Left renal pelvis (tissue), 4 donors: Measurements from ENCODE around the gene TPO. TPM values are rescaled to one million over a fixed set of nuclear protein-coding genes. Genes with fewer than 3 reads are reported as not detected.

Experiments
- DNase-seq, 4 donors: peaks; one replicate each; pipeline ENCODE4 v3.0.0-alpha.2; 2013; ENCODE audit warnings: low read depth in 4 of 4, low spot score in 3 of 4
- polyA plus RNA-seq, 4 donors: library from polyadenylated mRNA; unstranded; fragments of 120-200 nt; gene quantifications; one replicate each; pipeline ENCODE4 v1.2.1, GENCODE V29; 2013; ENCODE audit not compliant: insufficient read length in 4 of 4

The TPO gene
- polyA plus RNA-seq, 4 donors = 0.10 to 0.17 TPM; not detected in 2

DNA sequence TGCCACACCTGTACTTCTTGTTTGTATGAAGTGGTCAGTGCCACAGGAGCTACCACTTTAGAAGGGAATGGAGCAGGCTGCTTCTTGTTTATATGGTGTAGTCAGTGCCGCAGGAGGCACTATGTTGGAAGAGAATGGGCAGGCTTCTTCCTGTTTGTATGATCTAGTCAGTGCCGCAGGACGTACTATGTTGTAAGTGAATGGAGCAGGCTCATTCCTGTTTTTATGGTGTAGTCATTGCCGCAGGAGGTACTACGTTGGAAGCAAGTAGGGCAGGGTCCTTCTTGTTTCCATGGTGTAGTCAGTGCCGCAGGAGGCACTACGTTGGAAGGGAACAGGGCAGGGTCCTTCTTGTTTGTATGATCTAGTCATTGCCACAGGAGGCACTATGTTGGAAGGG is 27.3 kb downstream of the TPO start:
- no peak for DNase-seq

DNA sequence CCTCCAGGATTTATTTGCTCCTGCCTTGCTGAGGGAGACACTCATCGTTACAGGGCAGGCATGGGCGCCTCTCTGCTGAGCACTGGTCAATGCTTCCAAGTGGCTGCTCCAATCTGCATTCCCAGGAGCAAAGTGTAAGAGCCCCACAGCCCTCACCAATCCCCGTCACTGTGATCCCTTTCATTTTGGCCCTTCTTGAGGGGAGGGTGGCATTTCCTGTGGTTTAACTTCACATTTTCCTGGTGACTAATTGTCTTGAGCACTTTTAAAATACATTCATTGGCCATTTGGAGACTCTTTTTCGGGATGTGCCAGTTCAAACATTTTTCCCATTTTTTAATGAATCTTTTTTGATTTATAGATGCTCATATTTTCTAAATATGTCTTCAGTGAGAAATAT is 33.0 kb downstream of the TPO start:
- DNase-seq = no peak

DNA sequence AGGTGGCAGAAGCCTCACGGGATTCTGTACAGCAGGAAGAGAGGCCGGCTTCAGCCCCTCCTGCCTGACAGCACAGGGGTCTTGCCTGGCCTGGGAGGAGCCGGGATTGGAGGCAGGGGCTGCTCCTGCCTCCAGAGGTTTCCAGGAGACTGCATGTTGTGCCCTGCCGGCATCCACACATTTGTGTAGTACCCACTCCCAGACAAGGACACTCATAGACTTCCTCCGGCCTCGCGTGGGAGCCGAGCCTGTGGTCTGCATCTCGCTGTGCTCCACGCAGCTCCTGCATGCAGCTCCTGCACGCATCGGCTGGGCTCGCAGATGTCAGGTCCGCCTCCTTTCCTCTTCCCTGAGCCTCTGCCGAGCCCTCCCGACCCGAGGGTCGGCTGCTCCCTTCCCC is 34.7 kb downstream of the TPO start:
- DNase-seq = no peak

DNA sequence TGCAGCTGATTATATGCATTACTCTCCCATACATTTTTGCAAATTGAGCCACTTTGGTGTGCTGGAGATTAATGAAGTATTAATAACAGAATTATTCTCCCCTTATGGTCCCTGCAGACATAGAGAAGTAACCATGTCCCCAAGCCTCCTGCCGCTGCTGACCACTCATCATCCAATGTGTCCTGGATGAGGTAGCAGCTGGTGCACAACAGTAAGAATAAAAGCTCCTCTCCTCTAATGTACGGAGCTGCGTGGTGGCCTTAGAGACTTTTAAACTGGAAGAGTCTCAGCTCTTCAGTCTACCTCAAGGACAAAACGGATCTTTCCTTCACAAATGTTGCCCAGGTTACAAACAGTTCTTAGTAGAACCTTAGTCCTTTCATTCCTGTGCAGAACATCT is 37.7 kb downstream of the TPO start:
- no peak for DNase-seq

DNA sequence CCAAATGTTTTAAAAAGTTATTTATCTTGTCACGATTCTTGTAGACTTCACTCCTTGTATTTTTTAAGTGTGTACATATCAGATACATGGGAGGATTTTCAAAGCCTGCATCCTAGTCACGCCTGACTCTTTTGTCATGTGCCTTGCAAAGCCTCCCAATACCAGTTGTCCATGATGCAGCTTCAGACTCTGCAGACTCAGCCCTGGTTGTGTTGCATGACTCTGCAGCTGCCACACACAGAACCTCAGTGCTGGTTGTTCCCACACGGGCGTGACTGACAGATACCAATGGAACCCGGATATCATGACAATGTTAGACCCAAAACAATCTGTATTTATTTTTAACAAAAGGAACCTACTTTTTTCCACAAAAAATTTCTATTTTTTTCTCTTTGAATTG is 38.2 kb downstream of the TPO start:
- DNase-seq = no peak

DNA sequence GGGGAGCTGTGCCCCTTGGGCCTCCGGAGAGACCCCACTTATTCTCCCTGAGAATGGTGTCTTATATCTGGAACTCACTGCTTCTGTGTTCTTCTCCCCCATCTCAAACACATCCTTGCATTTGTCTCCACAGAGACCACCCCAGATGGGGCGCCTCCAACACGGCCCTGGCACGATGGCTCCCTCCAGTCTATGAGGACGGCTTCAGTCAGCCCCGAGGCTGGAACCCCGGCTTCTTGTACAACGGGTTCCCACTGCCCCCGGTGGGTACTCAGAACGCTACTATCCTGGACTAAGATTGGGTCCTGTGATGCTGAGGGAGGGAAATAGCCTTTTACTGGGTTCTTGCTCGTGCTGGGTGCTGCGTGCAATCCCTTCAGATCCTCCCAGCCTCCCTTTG is 40.3 kb downstream of the TPO start:
- no peak for DNase-seq

DNA sequence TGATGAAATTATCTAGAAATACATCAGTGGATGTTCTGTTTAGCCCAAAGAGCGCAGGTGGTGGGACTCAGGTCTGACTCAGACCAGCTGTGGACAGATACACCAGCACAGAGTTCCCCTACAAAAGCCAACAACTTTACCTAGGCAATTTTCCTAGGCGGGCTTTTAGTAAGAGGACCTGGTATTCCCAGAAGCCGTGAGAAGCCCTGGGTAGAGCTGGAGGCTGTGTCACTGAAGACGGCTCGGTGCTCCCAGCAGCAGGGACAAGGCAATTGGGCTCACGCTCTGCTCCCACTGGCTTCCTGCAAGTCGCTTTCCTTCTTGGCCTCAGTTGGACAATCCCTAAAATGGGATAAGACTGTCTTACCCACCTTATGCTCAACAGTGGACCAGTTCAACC is 41.1 kb downstream of the TPO start:
- no peak for DNase-seq

DNA sequence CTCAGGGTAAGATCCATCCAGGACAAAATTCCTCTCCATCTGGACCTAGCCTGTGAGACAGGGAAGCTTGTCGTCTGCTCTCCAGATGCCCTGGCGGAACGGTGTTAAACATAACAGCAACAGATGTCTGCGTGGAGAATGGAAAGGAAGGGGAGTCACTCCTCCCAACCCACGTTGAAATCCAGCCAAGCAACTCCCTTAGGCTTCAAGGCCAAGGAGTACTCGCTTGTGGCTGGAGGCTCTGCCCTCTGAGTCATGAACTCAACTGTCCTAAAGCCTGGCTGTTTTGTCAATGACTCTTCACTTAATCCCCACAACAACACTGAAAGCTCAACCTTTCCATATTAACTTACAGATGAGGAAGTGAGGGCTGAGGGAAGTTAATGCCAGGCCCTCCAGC is 42.2 kb downstream of the TPO start:
- DNase-seq = no peak

DNA sequence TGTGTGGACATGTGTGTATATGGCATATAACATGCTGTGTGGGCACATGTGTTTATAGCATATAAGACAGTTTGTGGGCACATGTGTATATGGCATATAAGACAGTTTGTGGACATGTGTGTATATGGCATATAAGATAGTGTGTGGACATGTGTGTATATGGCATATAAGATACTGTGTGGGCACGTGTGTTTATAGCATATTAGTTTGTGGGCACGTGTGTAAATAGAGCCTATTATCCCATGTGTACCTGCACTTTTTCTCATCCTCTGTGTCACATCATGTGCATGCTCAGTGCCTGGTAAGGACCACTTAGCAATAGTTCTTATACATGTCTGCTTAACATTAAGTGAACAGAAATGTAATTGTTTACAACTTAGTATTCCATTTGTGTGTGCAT is 45.2 kb downstream of the TPO start:
- DNase-seq = no peak

DNA sequence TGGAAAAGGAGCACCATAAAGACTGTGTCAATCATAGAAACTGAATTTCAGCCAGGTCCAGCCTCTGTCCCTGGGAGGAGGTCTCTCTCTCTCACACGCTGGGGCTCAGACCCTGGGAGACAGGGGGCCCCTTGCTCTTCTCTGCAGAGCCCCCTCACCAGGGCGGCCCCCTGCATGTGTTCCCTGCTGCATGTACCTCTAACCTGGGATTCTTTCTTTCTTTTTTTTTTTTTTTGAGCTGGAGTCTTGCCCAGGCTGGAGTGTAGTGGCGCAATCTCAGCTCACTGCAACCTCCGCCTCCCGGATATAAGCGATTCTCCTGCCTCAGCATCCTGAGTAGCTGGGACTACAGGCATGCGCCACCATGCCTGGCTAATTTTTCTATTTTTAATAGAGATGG is 46.5 kb downstream of the TPO start:
- no peak for DNase-seq

DNA sequence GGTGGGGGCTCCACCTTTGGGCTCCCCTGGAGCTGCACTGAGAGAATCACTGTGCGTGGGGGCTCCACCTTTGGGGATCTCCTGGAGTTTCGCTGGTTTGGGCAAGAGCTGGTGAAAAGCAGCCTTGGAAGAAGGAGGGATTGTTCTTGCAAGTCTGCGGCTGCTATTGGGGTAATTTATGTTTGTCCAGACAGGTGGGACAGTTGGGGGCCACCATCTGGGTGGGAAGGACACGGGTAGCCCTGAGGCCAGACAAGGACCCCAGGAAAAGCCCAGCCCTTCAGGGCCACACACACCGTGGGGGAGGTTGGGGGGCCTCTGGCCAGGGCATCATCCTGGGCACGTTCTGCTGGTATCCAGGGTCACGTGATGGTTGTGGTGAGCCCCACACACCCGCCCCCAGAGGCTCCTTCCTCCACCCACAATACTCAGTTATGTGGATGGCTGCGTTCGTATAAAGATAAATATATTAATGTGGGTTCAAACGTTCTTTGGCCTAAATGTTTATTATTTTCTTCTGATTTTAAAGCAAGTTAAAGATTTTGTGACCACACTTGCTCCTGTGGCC is 47.7 kb downstream of the TPO start:
- DNase-seq = no peak

DNA sequence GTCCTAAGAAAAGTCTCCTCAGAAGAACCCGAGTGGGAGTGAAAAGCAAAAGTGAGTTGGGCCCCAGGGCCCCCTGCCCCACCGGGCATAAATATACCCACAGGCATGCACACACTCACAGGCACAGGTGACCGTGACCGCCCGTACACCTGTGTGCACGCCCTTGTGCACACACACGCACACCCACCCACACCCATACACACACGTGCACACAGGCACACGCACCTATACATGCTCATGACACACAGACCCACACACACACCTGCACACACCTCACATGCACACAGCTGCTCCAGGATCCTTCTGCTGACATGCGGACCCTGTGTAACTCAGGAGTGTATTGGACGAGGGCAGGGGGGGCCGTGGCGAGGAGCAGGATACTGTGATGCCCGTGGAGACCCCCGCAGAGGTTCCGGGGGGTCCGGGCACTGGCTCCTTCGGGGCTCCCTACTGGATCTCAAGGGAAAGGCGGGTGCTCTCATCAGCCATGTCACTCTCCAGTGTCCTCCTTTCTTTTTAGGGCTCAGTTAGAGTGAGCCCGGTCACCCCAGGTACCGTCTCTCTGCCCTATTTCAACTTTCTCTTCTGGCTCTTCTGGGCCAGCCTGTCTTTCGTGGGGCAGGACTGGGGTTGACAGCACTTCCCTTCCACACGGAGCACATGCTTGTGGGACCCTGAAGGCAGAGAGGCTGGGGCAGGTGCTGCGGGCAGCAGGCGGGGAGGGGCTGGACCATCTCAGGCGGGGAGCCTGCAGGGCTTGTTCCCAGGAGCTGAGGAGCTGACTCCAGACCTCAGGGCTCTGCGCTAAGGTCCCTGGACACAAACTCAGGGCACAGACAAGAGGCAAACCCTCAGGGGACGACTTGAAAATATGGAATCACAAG is 48.5 kb downstream of the TPO start:
- no peak for DNase-seq

DNA sequence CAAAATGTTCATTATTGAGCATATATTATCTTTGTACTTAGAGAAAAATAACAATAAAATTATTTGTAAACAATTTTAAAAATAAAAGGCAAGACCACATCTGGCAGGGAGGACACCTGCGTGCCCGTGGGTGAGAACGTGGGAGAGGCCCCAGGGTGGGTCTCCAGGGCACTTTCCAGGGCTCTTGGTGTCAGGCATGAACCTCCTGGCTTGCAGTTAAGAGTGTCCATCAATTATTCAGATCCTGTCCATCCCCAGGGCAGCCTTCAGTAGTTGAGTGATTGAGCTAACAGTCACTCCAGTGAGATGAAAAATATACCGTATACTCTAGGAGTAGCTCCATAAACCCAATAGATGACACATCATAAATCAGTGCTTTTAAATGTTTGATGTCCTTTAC is 49.7 kb downstream of the TPO start:
- no peak for DNase-seq

DNA sequence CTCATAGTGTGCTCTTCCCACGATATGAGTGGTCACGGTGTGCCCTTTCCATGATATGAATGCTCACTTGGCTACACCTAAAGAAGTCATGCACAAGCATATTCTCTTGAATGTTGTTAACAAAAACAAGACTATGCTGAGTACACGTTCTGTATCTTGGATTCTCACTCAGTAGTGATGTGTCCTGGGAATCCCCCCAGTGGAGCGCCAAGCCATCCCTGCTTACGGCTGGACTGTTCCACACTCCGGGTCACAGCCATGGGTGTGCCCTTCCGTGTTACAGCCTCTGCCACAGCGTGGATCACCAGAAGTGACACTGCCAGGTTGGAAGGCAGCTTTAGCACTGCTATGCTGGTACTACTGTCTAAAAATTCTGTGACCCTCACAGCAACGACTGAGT is 59.1 kb downstream of the TPO start:
- no peak for DNase-seq

DNA sequence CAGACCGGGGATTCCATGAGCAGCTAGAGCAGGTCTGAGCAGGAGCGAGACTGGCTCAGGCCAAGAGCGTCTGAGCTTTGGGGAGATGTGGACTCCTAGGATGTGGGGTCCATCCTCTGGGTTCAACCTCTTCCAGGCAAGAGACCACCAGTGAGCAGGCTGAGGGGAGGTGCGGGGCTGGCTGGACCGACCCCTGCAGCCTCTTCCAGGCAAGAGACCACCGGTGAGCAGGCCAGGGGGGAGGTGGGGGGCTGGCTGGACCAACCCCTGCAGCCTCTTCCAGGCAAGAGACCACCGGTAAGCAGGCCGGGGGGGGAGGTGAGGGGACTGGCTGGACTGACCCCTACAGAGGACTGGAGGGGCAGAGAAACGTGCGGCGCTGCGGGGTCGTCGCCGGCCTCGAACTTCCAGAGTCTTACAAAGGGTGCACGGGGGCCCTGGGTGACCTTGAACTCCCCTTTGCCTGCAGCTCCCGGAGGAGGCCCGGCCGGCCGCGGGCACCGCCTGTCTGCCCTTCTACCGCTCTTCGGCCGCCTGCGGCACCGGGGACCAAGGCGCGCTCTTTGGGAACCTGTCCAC is 63.4 kb downstream of the TPO start:
- DNase-seq = no peak

DNA sequence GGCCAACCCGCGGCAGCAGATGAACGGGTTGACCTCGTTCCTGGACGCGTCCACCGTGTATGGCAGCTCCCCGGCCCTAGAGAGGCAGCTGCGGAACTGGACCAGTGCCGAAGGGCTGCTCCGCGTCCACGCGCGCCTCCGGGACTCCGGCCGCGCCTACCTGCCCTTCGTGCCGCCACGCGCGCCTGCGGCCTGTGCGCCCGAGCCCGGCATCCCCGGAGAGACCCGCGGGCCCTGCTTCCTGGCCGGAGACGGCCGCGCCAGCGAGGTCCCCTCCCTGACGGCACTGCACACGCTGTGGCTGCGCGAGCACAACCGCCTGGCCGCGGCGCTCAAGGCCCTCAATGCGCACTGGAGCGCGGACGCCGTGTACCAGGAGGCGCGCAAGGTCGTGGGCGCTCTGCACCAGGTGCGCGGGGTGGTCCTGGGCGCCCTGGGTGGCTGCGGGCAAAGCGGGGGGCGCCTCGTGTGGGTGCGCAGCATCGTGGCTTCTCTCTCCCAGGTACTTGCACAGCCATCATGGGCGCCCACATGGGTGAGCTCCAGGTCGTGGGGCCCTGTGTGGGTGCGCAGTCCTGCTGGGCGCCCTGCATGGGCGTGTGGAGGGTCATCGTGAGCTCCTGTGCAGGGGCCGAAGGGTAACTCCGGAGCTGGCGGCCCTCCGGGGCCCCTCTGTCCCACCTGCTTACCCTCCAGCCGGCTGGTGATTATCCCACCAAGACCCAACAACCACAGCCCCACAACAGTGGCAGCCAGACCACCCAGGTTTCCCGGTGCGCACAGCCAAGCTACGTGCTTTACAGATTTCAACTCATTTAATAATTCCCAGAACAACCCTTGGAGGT is 64.2 kb downstream of the TPO start:
- DNase-seq = no peak

DNA sequence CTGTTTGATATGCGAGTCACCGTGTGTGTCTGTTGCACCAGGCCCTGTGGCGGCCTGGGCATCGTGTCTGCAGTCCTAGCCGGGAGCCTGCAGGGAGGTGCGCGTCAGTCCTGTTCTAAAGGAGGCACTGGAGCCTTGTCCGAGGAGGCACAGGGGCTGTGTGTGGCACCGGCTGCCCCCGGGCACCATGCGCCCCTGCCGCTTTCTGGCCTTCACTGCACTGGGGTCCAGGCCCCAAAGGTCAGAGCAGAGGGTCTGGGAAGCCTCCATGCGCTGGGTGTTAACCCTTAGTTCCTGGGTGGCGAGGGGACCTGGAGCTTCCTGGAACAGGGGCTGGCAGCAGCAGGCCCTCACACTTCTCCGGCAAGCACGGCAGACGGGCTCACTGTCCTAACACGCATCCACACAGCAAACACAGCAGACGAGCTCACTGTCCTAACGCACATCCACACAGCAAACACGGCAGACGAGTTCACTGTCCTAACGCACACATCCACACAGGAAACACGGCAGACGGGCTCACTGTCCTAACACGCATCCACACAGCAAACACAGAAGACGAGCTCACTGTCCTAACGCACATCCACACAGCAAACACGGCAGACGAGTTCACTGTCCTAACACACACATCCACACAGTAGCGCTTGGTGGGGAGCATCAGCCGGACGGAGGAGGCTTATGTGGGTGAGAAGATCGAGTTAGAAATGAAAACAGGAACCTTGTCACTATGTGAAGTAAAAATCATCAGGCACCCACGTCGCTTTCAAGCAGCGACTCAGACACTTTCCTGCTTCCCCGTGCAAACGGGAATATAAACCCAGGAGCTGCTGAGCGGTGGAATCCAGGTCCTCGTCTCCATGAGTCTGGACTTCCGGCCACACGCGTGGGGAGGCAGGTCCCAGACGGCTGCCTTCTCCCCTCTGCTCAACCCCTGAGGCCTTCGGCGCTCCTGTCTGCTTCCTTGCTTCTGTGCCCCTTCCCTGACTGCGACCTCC is 65.3 kb downstream of the TPO start:
- no peak for DNase-seq

DNA sequence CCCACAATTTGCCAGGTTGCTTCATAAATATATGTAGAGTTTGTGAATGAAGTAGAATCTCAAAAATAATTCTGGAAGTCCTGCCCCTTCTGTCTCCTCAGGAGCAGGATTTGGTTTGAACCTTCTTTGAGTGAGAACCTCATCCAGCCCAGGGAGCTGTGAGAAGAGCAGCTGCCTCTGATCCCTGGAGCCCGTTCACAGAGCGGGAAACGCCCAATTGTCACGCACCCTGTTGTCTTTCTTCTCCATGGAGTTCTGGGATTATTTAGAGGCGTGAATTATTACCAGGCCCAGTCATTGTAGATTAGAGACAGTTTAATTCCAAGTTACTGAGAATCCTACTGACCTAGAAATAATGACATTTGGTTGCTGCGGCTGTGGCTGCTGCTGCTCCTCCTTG is 66.1 kb downstream of the TPO start:
- DNase-seq = no peak

DNA sequence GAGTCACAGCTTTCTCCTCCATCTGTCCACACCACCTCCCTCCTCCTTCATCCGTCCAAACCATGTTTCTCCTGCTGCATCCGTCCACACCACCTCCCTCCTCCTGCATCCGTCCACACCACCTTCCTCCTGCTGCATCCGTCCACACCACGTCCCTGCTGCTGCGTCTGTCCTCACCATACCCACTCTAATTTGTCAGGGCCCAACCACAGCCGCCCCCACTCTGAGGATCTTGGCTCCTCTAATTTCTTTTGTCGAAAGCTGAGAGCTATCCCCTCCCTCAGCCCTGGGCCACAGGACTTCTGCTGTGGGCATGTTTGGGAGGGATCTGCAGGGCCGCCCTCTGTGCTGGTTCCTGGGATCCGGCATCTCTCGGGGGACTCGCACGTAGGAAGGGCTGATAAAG is 67.4 kb downstream of the TPO start:
- DNase-seq = no peak
